NB4 (cell line): ENCODE data around the gene PLAC8L1.

Source experiments
- POLR2A ChIP-seq: IDR thresholded peaks from 2 replicates; pipeline ENCODE4 v1.6.1; 2011; ENCODE audit warnings: mild to moderate bottlenecking; ENCODE audit not compliant: insufficient read length; ENCODE audit errors: extremely low read depth
- TF ChIP-seq, protein P1 (sequence below): IDR thresholded peaks from one replicate; pipeline ENCODE4 v1.5.1; 2012; ENCODE audit warnings: low read depth, low read length

DNA sequence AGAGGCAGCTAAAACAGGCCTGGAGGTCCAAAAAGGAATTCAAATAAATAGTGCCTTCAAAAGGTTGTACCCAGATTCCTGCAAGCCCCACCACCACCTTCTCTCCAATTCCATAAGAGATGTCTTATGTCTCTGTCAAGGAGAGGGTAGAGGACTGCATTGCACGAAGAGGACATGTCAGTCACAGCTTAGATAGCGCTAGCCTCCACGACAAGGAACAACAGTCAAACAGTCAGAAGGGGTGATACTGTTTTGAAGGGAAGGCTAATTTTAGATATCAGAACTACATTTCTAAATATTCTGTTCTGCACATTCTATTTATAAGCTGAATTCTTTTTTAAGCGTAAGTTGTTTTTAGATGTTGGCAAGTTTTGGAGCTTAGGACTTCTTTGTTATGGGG lies 34.2 kb downstream of the PLAC8L1 start:
- TF ChIP-seq, protein P1, sequence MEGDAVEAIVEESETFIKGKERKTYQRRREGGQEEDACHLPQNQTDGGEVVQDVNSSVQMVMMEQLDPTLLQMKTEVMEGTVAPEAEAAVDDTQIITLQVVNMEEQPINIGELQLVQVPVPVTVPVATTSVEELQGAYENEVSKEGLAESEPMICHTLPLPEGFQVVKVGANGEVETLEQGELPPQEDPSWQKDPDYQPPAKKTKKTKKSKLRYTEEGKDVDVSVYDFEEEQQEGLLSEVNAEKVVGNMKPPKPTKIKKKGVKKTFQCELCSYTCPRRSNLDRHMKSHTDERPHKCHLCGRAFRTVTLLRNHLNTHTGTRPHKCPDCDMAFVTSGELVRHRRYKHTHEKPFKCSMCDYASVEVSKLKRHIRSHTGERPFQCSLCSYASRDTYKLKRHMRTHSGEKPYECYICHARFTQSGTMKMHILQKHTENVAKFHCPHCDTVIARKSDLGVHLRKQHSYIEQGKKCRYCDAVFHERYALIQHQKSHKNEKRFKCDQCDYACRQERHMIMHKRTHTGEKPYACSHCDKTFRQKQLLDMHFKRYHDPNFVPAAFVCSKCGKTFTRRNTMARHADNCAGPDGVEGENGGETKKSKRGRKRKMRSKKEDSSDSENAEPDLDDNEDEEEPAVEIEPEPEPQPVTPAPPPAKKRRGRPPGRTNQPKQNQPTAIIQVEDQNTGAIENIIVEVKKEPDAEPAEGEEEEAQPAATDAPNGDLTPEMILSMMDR, result no peak
- no peak for TF ChIP-seq POLR2A
